ENCODE results near the gene AP1M2.
"Not testable (repeated sequence)": the region's sequence is repeated elsewhere in the genome, so short reads cannot be mapped to it uniquely, and the experiment has no call there.

The AP1M2 gene

DNA sequence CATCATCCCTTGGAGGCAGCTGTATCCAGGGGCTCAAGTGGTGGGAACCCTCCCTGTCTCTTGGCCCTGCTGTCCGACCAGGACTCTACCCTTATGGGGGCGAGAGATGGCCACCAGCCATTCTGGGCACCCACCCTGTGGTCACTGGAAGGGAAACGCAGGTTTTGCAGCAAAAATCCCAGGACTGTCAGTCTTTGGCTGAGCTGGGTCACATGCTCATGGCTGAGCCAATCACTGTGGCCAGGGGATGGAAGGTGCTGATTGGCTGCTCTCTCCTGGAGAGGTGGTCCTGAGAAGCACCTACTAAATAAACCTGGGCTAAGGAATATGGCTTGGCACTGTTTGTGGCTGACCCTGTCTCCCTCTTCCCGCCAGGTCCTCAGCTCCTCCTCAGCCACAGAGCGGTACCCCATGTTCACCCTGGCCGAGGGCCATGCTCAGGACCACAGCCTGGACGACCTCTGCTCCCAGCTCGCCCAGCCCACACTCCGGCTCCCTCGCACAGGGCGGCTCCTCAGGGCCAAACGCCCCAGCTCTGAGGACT is 34.5 kb downstream of the AP1M2 start:
- peaks cover 0 to 74% (median 36%) of the 10 kb centered on the region in 11 experiments; a peak in 16 of 22 replicates for H4K20me1 ChIP-seq
- H3K36me3 ChIP-seq = peaks cover 81 to 100% (median 94%) of the 10 kb centered on the region in 11 experiments
- H3K9me3 ChIP-seq (replicated peaks in 1 of 11) = peaks cover 0 to 6% (median 0%) of the 10 kb centered on the region in 11 experiments; a peak in 3 of 22 replicates
- peak overlapping the region in 7 of 10 experiments; percentile 11 to 45 (median 30); a peak in 12 of 20 replicates for H3K4me3 ChIP-seq
- H3K27me3 ChIP-seq = no peaks in the 10 kb centered on the region
- TF ChIP-seq Cebpa-rat (IDR thresholded peaks at IDR 0.05) = no peak
- peak overlapping the region in 9 of 11 experiments; percentile 50 to 82 (median 69); a peak in 17 of 22 replicates for H3K9ac ChIP-seq
- peak overlapping the region in 10 of 11 experiments; percentile 40 to 95 (median 80); a peak in 18 of 22 replicates for H3K27ac ChIP-seq
- peaks cover 47 to 72% (median 55%) of the 10 kb centered on the region in 10 experiments for H3K4me1 ChIP-seq
- peak overlapping the region; percentile 69 to 94 (median 84) for H3K4me2 ChIP-seq

DNA sequence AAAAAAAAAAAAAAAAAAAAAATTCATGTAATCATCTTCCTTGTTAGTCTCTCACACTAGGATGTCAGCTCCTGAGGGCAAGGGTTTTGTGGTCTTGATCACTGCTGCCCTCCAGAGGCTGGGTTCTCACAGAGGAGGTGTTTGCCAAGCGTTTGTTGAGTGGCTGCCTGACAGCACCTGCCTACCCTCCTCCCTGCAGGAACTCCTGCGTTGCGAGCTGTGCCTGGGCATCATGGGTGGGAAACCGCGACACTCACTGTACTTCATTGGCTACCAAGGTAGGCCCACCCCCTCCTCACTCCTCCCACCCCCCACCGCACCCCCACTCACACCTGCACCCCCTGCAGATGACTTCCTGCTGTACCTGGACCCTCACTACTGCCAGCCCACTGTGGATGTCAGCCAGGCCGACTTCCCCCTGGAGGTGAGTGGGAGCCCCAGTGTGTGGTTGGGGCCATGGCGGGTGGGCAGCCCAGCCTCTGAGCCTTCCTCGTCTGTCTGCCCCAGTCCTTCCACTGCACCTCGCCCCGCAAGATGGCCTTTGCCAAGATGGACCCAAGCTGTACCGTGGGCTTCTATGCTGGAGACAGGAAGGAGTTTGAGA is 35.3 kb downstream of the AP1M2 start:
- H3K36me3 ChIP-seq = peaks cover 81 to 100% (median 94%) of the 10 kb centered on the region in 11 experiments
- H3K4me2 ChIP-seq = peak overlapping the region in 9 of 11 experiments; percentile 70 to 94 (median 85); a peak in 18 of 22 replicates
- H3K4me3 ChIP-seq = 0 out of 20 replicates have a peak overlapping the region, but pooled peaks of 1 of the 10 experiments have one; percentile 11

DNA sequence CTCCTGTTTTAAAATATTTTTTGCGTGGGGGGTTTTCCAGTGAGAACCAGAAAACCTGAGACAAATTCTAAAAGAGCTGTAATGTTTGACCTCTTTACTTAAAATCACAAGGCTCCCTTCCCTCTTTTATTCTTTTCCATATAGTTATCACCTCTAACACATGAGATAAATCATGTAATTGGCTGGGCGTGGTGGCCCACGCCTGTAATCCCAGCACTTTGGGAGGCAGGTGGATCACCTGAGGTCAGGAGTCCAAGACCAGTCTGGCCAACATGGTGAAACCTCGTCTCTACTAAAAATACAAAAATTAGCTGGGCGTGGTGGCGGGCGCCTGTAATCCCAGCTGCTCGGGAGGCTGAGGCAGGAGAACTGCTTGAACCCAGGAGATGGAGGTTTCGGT is 36.1 kb downstream of the AP1M2 start:
- not testable (repeated sequence) for H3K27me3 ChIP-seq; H3K4me2 ChIP-seq; H3K9me3 ChIP-seq (replicated peaks in 1 of 11); H3K4me3 ChIP-seq; H3K9ac ChIP-seq
- Histone ChIP-seq H3K36me3 (peaks cover 84 to 99% (median 92%) of the 10 kb centered on the region in 11 experiments), H3K4me1 (peaks cover 40 to 62% (median 42%) of the 10 kb centered on the region in 10 experiments), H4K20me1 (peaks cover 0 to 76% (median 43%) of the 10 kb centered on the region in 11 experiments; a peak in 19 of 22 replicates), H3K27ac (peak overlapping the region in 2 of 11 experiments; percentile 28 to 34; a peak in 1 of 22 replicates)

More for the DNA sequence above, 35.3 kb downstream of the AP1M2 start:
- no peak for TF ChIP-seq Cebpa-rat (IDR thresholded peaks at IDR 0.05)
- no peaks in the 10 kb centered on the region for H3K27me3 ChIP-seq
- H4K20me1 ChIP-seq = peaks cover 0 to 75% (median 39%) of the 10 kb centered on the region in 11 experiments; a peak in 18 of 22 replicates
- H3K27ac ChIP-seq = peak overlapping the region in 8 of 11 experiments; percentile 71 to 95 (median 83); a peak in 13 of 22 replicates
- peak overlapping the region in 3 of 11 experiments; percentile 75 to 82 (median 78); a peak in 3 of 22 replicates for H3K9ac ChIP-seq
- H3K9me3 ChIP-seq (replicated peaks in 1 of 11) = peaks cover 0 to 6% (median 0%) of the 10 kb centered on the region in 11 experiments; a peak in 3 of 22 replicates
- H3K4me1 ChIP-seq = peaks cover 47 to 69% (median 50%) of the 10 kb centered on the region in 10 experiments

DNA sequence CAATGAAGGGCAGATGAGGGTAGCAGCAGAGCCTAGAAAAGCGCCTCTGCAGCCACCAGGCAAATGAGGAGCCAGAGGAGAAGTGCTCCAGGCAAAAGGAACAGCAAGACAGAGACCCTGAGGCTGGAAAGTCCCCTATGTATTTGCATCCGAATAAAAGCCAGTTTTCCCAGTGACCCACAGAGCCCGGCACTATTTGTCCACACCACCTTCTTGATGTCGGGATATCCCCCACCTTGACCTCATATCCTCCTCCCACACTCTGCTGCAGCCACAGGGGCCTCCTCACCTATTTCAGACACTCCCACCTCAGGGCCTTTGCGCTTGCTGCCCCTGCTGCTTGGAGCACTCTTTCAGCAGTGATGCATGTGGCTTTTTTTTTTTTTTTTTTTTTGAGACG is 36.8 kb downstream of the AP1M2 start:
- H3K9me3 ChIP-seq (replicated peaks in 1 of 11) = peaks cover 0 to 6% (median 0%) of the 10 kb centered on the region in 11 experiments; a peak in 3 of 22 replicates
- no peak overlapping the region for H3K4me3 ChIP-seq
- no peak overlapping the region for H3K27ac ChIP-seq
- no peaks in the 10 kb centered on the region for H3K27me3 ChIP-seq
- H3K9ac ChIP-seq = no peak overlapping the region
- peaks cover 80 to 98% (median 89%) of the 10 kb centered on the region in 11 experiments for H3K36me3 ChIP-seq
- peaks cover 0 to 74% (median 44%) of the 10 kb centered on the region in 11 experiments; a peak in 19 of 22 replicates for H4K20me1 ChIP-seq
- TF ChIP-seq Cebpa-rat (IDR thresholded peaks at IDR 0.05) = no peak
- no peak overlapping the region; a peak in 1 of 22 replicates for H3K4me2 ChIP-seq
- peaks cover 36 to 62% (median 42%) of the 10 kb centered on the region in 10 experiments for H3K4me1 ChIP-seq

DNA sequence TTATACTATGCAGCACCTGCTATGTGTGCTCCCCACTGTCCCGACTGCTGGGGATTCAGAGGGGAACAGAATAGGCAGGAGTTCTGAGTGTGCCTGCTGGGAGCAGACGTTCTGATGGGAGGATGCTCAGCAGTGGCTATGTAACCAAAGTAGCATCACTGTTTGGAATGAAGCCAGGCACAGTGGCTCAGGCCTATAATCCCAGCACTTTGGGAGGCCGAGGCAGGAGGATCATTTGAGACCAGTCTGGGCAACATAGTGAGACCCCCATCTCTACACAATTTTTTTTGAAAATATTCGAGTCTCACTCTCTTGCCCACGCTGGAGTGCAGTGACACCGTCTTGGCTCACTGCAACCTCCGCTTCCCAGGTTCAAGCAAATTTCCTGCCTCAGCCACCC is 37.4 kb downstream of the AP1M2 start:
- Histone ChIP-seq H3K9ac (0 out of 22 replicates have a peak overlapping the region, but pooled peaks of 1 of the 11 experiments have one; percentile 17), H3K4me1 (peaks cover 36 to 62% (median 42%) of the 10 kb centered on the region in 10 experiments), H3K36me3 (peaks cover 74 to 92% (median 83%) of the 10 kb centered on the region in 11 experiments), H3K4me3 (no peak overlapping the region), H3K27ac (no peak overlapping the region), H3K9me3 (replicated peaks in 1 of 11) (peaks cover 0 to 6% (median 0%) of the 10 kb centered on the region in 11 experiments; a peak in 3 of 22 replicates), H4K20me1 (peaks cover 0 to 74% (median 46%) of the 10 kb centered on the region in 11 experiments; a peak in 20 of 22 replicates), H3K27me3 (no peaks in the 10 kb centered on the region), H3K4me2 (no peak overlapping the region; a peak in 1 of 22 replicates)
- no peak for TF ChIP-seq Cebpa-rat (IDR thresholded peaks at IDR 0.05)

DNA sequence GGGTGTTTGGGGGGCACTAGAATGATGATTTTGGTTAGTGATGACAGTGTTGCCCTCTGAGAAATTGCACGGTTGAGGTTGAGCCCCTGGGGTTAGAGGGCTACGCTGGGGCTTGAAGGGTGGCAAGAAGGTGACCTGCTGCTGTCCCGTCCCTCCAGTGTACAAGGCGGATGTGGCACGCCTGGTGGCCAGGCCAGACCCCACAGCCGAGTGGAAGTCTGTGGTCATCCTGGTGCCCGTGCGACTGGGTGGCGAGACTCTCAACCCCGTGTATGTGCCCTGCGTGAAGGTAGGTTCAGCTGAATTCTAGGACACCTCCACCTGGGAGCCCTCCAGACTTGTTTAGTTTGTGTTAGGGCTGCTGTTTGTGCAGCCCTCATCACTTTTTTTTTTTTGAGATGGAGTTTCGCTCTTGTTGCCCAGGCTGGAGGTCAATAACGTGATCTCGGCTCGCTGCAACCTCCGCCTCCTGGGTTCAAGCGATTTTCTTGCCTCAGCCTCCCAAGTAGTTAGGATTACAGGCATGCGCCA is 38.3 kb downstream of the AP1M2 start:
- peaks cover 0 to 6% (median 0%) of the 10 kb centered on the region in 11 experiments; a peak in 3 of 22 replicates for H3K9me3 ChIP-seq (replicated peaks in 1 of 11)
- H3K27ac ChIP-seq = no peak overlapping the region
- H4K20me1 ChIP-seq = peaks cover 0 to 69% (median 45%) of the 10 kb centered on the region in 11 experiments; a peak in 20 of 22 replicates
- TF ChIP-seq Cebpa-rat (IDR thresholded peaks at IDR 0.05) = no peak
- H3K36me3 ChIP-seq = peaks cover 65 to 83% (median 78%) of the 10 kb centered on the region in 11 experiments
- no peak overlapping the region for H3K4me3 ChIP-seq
- H3K27me3 ChIP-seq = no peaks in the 10 kb centered on the region
- peak overlapping the region in 1 of 11 experiments; percentile 3; a peak in 1 of 22 replicates for H3K9ac ChIP-seq
- peaks cover 31 to 57% (median 38%) of the 10 kb centered on the region in 10 experiments for H3K4me1 ChIP-seq
- no peak overlapping the region for H3K4me2 ChIP-seq

DNA sequence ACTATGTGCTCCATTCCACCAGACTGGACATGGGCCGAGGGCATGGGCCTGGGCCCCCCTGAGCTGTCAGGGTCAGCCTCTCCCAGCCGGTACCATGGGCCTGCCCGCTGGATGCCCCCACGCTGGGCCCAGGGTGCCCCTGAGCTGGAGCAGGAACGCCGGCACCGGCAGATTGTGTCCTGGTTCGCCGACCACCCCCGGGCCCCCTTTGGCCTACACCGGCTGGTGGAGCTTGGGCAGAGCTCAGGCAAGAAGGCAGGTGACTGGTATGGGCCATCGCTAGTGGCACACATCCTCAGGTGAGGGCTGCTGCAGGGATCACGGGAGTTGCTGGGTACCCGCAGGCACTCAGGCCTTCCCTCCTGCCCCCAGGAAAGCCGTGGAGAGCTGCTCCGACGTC is 40.3 kb downstream of the AP1M2 start:
- peak overlapping the region in 5 of 11 experiments; percentile 17 to 35 (median 22); a peak in 3 of 22 replicates for H3K9ac ChIP-seq
- H3K4me2 ChIP-seq = no peak overlapping the region
- H3K27ac ChIP-seq = no peak overlapping the region
- H3K9me3 ChIP-seq (replicated peaks in 1 of 11) = no peaks in the 10 kb centered on the region
- no peak for TF ChIP-seq Cebpa-rat (IDR thresholded peaks at IDR 0.05)
- H3K4me3 ChIP-seq = no peak overlapping the region
- H4K20me1 ChIP-seq = peaks cover 0 to 49% (median 31%) of the 10 kb centered on the region in 11 experiments; a peak in 16 of 22 replicates
- H3K27me3 ChIP-seq = no peaks in the 10 kb centered on the region
- H3K36me3 ChIP-seq = peaks cover 46 to 64% (median 61%) of the 10 kb centered on the region in 11 experiments
- H3K4me1 ChIP-seq = peaks cover 13 to 55% (median 33%) of the 10 kb centered on the region in 10 experiments

DNA sequence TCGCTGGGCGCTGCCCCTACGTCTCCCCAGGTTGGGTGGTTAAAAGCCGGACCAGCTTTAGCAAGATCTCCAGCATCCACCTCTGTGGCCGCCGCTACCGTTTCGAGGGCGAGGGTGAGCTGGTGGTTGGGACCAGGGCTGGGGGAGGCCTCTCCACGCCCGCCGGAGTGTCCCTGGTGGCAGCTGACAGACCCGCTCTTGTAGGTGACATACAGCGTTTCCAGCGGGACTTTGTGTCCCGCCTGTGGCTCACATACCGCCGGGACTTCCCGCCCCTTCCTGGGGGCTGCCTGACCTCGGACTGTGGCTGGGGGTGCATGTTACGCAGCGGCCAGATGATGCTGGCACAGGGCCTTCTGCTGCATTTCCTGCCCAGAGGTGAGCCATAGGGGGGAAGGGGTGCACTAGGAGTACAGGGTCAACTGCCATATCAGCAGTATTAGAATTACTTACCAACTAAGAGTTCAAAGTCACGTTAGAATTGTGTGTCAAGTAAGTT is 42.3 kb downstream of the AP1M2 start:
- TF ChIP-seq Cebpa-rat (IDR thresholded peaks at IDR 0.05) = no peak
- Histone ChIP-seq H3K27ac (peak overlapping the region; percentile 92 to 99 (median 96); a peak in 21 of 22 replicates), H3K4me3 (peak overlapping the region; percentile 82 to 100 (median 97)), H3K27me3 (no peaks in the 10 kb centered on the region), H3K9me3 (replicated peaks in 1 of 11) (no peaks in the 10 kb centered on the region), H4K20me1 (peaks cover 0 to 41% (median 27%) of the 10 kb centered on the region in 11 experiments; a peak in 16 of 22 replicates), H3K4me1 (peaks cover 13 to 47% (median 37%) of the 10 kb centered on the region in 10 experiments), H3K36me3 (peaks cover 28 to 44% (median 41%) of the 10 kb centered on the region in 11 experiments), H3K9ac (peak overlapping the region; percentile 95 to 99 (median 99)), H3K4me2 (peak overlapping the region; percentile 88 to 98 (median 96))
